ENCODE measurements around the gene SUMO2.

GRCh38 chr17:75129576-75129975, 53.2 kb downstream of the SUMO2 start:
- TF ChIP-seq POLR2A (IDR thresholded peaks at IDR 0.05; ENCODE audit: borderline replicate concordance, extremely low read depth, insufficient read depth, insufficient read length) (no peak), CTCF (IDR thresholded peaks at IDR 0.05 in 2 of 3, conservative IDR thresholded peaks at IDR 0.05 in 1 of 3; ENCODE audit: borderline replicate concordance in 1 of 3, insufficient read depth in 1 of 3, low read depth in 2 of 3, low read length in 2 of 3) (no peak), TCF7L2 (IDR thresholded peaks at IDR 0.05; ENCODE audit: borderline replicate concordance, extremely low read depth, insufficient read depth, insufficient read length) (no peak), ZNF274 (IDR thresholded peaks at IDR 0.05; ENCODE audit: low read depth, low read length) (no peak), ZFX (IDR thresholded peaks at IDR 0.05) (no peak), EZH2phosphoT487 (IDR thresholded peaks at IDR 0.05; ENCODE audit: borderline replicate concordance) (no peak), SP1 (IDR thresholded peaks at IDR 0.05; ENCODE audit: low read depth) (no peak), REST (IDR thresholded peaks at IDR 0.05; ENCODE audit: low read depth) (no peak), EZH2 (IDR thresholded peaks at IDR 0.05) (no peak)

Measured in HCT116 (cell line).